Endometrial microvascular endothelial cells (primary cell): Measurements from ENCODE around the gene GLIS1. TPM values are rescaled to one million over a fixed set of nuclear protein-coding genes. Genes with fewer than 3 reads are reported as not detected.

Experiments
- in situ Hi-C: cut with HindIII; loops from 2 replicates; pipeline ENCODE4 v1.10.0; 2017; ENCODE audit warnings: low sequenced_read_pairs, low pct_unique_long_range_greater_than_20kb; ENCODE audit errors: inconsistent ontology term
- total RNA-seq: library from RNA; depleted of rRNA; stranded (reverse); fragments of >200 nt; gene quantifications from one replicate; pipeline ENCODE4 v1.2.3, GENCODE V29; 2015; ENCODE audit errors: inconsistent ontology term

Gene GLIS1
- total RNA-seq, 1 donor from 2014 or later: not detected

GRCh38 chr1:53516181-53516580 is 222.8 kb downstream of the GLIS1 start:
- in situ Hi-C loops: no loop called here

GRCh38 chr1:53514436-53514835 is 224.5 kb downstream of the GLIS1 start:
- in situ Hi-C loops: no loop called here

- in situ Hi-C loops: no loop called here
These were observed 225.1 kb downstream of the GLIS1 start for GRCh38 chr1:53513846-53514245.

- in situ Hi-C loops: no loop called here
These were observed 225.9 kb downstream of the GLIS1 start for GRCh38 chr1:53512807-53513755.

- in situ Hi-C loops: no loop called here
These were observed 226.8 kb downstream of the GLIS1 start for GRCh38 chr1:53511933-53512806.

GRCh38 chr1:53511323-53511932 is 227.5 kb downstream of the GLIS1 start:
- in situ Hi-C loops: no loop called here

GRCh38 chr1:53510215-53510614 is 228.7 kb downstream of the GLIS1 start:
- in situ Hi-C loops: no loop called here

- in situ Hi-C loops: no loop called here
These were observed 229.2 kb downstream of the GLIS1 start for GRCh38 chr1:53509775-53510174.

- in situ Hi-C loops: no loop called here
These were observed 229.8 kb downstream of the GLIS1 start for GRCh38 chr1:53508991-53509666.

- in situ Hi-C loops: no loop called here
These were observed 230.6 kb downstream of the GLIS1 start for GRCh38 chr1:53508056-53508990.

- in situ Hi-C loops: no loop called here
These were observed 231.7 kb downstream of the GLIS1 start for GRCh38 chr1:53507116-53507820.

GRCh38 chr1:53506355-53507050 is 232.5 kb downstream of the GLIS1 start:
- in situ Hi-C loops: no loop called here

GRCh38 chr1:53505891-53506290 is 233.1 kb downstream of the GLIS1 start:
- in situ Hi-C loops: no loop called here

- in situ Hi-C loops: no loop called here
These were observed 233.6 kb downstream of the GLIS1 start for GRCh38 chr1:53505401-53505800.

- in situ Hi-C loops: no loop called here
These were observed 234.1 kb downstream of the GLIS1 start for GRCh38 chr1:53504901-53505300.

- in situ Hi-C loops: no loop called here
These were observed 235.3 kb downstream of the GLIS1 start for GRCh38 chr1:53503433-53504217.
